Activated T-cell treated with anti-CD3 and anti-CD28 coated beads, Interleukin-2, amount 50 U/mL, for 1 hour (primary cell): ENCODE measurements around the gene TMPRSS4.
"Not testable (repeated sequence)": the region's sequence is repeated elsewhere in the genome, so short reads cannot be mapped to it uniquely, and the experiment has no call there.

Experiments used
- DNase-seq: peaks from one replicate; pipeline ENCODE4 v3.0.0-alpha.2; 2020

TMPRSS4 gene

DNA sequence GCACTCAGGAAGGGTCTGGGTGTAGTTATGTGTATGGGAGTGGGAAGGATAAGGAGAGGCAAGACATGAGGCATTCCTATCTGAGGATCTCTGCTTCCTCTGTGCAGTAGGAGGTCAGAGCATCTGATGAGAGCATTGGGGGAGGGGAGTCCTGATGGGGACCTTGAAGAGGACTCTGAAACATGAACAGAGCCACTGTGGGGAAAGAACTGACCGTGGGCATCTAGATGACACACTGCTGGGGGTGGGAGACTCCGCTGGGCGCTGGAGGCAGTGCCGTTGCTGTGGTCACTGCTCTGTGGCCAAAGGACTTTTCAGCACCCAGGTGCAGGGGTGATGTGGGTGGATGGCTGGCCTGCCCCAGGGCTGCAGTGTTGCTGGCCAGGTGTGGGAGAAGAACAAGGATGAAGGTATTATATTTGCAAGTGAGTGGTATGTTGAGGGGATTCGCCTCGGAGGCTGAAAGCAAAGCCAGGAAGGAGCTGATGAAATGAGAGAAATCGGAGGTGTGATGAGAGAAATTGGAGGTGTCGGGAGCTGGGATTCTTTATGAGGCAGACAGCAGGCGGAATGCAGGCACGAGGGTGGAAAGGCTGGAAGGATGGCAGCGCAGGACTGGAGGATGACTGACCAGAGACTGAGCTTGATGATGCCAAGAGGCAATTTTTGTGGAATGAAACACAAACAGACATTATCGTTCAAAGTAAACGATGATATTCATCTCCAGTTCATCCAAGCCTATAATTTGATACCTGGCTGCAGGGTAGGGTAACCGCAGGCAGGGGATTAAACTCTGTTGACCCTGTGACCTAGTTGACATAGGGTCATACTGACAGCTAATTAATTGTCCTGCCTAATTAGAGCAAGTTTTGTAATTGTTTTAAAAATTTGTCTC is 19.4 kb upstream of the TMPRSS4 start:
- no peak for DNase-seq

DNA sequence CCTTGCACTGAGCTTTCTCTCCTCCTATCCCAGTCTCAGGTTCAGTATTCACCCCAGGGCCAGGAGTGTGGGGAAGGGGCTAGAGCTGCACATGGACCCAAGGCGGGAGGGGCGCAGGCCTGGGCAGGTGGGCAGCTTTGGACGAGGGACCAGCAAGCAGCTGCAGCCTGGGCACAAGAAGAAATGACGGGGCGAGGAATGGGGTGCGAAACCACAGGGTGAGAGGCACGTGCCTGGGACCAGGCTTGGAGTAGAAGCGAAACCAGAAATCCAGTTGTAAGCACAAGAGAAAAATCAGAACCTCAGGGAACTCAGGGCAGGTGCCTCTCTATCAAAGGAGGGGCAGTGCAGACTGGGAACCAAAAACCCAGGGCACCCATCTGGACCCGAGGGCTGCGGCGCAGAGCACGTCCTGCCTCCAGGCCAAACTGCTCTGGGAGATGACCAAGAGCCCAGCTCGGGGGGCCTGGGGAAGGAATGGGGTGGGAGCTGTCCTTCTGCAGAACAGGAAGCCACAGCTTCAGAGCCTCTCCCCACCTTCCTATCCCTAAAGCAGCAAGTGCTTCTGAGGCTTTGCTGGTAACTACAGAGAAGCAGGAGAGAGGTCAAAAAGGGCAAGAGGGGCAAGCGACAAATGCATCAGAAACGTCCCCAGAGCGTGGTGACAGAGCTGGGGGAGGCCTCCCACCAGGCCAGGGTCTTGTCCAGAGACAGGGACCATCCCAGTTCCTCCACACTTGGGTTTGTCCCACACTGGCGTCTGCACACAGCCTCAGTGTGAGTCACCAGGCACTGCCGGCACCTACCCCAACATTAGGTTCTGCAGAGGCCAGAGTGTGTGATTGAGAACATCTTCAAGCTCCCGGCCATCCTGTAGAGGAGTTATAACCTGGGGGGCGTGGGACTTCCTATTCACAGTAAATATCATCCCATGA is 18.3 kb upstream of the TMPRSS4 start:
- DNase-seq: no peak

DNA sequence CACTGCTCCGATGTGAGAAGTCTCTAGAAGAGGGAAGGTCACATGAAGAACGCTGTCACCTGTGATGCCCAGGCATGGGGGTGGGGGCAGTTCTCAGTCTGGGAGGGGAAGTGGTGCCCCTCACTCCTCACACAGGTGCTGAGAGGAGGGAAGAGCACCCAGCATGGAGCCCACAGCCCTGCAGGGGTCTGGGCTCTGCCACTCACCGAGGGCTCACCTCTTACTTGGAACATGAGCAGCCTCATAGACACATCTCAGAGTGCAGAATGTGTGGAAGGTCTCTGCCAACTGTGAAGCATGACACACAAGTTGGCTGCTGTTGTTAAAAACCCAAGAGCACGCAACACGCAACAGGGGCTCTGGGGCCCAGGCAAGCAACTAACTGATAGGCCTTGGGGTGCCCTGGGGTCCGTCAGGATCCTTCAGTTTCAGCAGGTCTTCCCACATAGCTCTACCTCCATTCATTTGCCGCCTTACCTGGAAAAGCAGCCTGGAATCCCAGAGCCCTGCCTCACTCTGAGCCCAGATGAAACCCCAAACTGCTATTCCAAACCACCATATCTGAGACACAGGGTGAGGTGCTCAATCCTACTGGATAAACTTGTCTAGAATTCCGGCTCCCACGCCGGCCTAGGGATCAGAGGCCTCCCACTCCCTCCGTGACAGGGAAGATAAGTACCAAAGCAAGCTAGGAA is 17.5 kb upstream of the TMPRSS4 start:
- DNase-seq: no peak

DNA sequence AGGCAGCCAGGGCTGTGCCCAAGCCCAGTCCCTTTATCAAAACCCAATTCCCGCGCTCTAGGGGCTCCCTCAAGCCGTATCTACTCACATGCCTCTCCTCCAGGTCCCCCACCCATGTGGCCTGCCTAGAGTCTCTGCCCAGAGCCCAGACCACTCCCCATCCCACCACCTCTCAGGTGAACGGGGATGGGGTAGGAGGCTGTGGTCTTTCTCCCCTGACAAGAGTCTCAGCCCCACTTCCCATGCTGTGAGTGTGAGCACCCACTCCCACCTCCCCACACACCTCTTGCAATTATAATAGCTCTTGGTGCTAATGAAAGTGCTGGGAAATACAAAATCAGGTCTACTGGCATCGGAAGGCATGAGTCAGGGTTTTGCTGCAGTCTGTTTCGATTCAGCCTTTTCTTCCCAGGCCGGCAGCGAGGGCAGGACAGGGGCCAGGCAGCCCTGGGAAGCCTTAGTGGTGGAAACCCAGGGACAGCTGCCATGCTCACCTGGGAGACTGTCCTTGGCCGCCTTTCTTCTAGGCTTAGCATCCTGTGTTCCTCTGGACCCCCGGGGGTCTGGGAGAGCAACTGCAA is 16.7 kb upstream of the TMPRSS4 start:
- DNase-seq: no peak

DNA sequence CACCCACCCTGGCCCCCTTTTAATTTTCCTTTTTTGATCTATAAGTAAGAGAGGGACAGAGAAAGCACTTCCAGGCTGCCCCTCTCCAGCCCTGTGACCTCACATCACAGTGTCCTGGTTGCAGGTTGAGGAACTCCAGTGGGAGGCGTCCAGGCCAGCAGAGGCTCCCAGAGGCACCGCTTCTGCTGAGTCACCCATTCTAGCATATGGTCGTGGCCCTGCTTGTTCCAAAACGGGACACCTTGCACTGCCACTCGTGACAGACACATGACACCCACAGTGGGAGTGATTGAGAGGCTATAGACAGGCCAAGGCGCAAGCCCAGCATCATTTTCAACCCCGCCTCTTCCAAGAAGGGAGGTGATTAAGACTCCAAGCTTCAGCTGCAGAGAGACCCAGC is 16.0 kb upstream of the TMPRSS4 start:
- DNase-seq: no peak

DNA sequence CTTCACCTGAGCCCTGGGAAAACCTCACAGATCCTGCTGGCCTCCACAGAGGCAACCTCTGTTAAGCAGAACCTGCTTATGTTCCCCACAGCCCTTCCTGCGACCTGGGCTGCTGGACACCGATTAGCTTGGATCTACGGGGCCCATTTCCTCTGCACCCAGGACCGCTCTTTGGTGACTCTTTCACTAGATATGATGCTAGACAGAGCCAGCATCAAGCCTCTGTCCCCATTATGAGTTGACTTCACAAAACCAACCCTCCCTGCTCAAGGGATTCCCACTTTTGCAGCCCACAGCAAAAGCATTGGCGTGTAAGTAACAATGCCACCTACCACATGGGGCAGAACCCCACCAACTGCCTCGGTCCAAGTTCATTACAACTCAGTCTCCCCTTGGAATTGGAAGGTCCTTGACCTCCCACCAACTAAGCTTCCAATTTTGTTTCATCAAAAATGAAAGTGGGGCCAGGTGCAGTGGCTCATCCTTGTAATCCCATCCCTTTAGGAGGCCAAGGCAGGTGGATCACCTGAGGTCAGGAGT is 15.2 kb upstream of the TMPRSS4 start:
- no peak for DNase-seq

DNA sequence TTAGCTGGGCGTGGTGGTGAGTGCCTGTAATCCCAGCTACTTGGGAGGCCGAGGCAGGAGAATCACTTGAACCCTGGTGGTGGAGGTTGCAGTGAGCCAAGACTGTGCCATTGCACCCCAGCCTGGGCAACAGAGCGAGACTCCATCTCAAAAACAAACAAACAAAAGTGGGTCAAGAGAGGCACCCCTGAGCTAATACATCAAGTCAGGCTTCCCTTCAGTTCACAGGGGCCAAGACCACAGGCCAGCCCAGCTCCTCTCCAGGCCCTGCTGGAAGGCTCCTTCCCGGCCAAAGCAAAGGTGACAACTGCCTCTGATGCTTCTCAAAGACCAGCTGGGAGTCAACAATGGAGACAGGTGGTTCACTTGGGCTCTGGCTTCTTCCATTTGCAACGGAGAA is 14.7 kb upstream of the TMPRSS4 start:
- not testable (repeated sequence) for DNase-seq

DNA sequence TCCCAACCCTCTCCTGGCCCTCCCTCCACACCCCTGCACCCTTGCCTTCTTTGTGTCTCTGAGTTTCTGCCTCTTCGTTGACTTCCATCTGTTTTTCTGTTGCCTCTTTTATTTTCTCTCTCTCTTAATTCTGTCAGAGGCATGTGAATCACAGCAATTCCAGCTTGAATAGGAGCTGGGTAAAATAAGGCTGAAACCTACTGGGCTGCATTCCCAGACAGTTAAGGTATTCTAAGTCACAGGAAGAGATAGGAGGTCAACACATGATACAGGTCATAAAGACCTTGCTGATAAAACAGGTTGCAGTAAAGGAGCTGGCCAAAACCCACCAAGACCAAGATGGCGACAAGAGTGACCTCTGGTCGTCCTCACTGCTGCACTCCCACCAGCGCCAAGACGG is 14.2 kb upstream of the TMPRSS4 start:
- not testable (repeated sequence) for DNase-seq

DNA sequence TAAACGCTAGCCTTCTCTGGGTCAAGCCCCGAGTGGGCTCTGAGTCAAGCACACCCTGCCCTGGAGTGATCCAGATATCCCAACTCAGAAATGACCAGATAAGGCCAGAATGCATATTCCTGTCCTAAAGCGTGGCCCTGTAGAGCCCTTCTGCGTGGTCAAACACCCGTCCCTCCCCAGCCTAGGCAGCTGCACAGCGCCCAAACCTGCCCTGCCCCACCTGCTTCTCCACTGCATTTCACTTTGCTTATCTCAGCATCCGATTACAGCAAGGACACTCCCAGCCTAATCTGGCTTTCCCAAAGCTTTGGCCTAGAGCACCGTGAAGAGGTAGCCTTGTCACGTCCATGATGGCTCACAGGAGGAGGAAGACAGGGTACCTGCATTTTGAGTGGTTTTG is 11.9 kb upstream of the TMPRSS4 start:
- no peak for DNase-seq

DNA sequence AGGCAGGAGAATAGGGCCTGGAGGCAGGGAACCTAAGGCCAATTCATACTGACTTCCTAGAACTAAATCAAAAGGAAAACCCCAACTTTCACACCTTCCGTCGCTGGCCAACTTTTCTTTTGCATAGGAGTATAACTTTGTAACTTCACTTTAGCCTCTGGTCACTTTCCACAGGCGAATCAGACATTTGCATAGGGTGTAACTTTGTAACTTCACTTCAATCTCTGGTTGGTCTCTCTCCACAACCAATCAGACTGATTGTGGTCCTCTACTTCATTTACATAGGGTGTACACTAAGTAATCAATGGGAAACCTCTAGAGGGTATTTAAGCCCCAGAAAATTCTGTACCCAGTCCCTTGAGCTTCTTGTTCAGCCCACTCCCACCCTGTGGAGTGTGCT is 11.5 kb upstream of the TMPRSS4 start:
- no peak for DNase-seq

DNA sequence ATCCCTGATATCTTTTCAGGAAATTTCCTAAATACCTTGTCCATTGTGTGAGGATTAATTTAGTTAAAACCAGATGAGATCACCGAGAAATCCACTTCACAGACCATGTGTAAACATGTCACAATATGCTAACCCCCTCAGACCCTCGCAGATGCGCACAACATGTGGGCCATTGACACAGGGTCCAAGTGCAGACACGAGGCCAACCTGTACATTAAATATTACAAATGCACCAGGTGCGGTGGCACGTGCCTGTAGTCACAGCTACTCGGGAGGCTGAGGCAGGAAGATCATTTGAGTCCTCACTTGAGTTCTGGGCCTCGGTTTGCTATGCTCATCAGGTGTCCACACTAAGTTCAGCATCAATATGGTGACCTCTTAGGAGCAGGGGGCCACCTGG is 9.9 kb upstream of the TMPRSS4 start:
- no peak for DNase-seq

DNA sequence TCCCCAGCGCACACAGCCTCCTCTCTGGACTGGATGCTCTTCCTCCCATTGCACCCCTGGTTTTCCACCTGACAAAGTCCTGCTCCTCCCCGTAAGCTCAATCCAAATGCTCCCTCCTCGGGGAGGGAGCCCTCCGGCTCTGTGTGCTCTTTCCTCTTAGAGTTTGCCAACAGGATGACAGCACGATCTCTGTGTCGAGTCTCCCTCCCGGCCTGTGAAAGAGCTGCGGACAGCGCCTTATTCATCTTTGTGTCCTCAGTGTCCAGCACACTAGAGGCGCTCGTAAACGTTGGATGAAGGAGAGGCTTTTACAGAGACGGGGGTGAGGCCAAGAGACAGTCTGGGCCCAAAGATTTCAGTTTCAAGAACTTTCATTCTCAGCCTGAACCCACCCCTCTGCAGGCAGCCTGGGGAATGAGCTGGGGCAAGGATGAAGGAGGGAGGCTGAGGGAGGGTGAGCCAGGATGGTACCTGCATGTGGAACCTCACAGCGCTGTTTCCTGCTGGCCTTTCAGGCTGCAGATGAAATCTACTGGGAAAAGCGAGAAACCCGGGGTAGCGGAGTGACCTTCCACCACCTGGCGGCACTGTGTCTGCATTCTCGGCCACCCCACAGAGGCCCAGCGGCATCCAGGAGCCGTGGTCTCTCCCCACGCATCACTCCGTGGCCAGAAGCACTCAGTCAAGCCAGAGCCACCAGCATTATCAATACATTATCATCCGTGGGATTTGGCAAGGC is 8.5 kb upstream of the TMPRSS4 start:
- no peak for DNase-seq

DNA sequence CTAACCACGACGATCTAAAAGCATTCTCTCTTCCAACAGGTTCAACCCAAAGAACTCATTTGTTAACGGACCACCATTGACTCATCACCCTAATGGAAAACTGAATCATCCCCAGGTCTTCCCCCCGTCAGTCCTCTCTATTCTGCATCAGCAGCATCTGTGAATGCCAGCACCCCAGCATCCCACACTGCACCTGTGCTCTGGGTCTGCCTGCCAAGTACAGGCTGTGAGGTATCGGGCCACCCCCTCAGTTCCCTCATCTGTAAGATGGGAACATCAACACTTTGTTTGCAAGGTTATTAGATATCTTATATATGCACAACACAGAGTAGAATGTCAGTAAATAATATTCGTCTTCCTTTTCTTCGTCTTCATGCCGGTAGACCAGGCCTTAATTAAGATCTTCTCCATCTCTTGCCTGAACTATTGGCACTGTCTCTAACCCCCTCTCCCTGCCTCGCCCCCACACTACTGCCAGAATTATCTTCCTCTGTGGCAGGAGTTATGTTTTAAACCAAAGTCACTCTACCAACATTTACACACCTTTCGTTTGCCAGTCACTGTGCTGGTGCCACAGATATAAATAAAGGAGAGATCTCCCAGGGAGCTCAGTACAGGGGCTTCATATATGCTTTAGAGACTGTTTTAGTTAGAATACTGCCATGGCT is 7.8 kb upstream of the TMPRSS4 start:
- no peak for DNase-seq

DNA sequence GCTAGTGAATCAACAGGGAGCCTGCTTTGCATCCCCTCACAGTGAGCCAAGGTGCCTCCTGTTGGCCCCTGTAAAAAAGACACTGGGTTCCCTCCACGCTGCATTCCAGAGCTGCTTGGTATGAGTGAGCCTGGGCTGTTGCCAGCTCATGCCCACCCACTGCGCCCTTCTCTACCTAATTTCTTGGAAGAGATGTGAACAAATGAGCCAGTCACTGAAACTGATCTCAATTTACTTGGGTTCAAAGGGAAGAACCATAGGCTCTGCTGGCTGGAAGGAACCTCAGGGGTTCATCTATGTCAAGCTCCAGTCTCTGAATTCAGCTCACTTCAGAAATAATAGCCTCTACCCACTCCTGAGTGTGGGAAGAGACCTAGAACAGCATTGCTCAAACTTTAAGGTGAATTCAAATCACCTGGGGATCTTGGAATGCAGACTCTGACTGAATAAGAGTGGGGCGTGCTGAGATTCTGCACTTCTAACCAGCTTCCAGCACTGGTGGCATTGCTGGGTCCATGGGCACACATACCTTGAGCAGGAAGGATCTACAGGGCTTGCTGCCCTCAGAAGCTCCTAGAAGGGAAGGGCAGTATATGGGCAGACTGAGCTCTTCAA is 5.4 kb upstream of the TMPRSS4 start:
- DNase-seq: no peak

DNA sequence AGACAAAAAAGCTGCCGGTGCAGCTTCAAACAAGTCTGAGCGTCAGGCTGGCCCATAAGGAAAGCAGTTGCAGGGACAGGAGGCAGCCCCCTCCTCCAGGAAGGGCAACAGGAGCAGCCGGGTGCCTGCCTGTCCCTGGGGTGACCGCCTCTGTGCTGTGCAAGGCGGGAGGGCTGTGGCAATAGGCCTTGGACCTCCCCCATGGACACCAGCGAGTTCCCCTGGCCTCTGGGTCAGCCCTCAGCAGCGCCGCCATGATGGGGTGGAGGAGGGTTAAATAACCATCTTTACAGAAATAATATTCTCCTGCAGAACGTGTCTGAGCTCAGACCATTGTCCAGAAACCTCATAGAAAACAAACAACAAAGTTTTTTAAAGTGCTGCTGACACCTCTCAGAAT is 3.3 kb upstream of the TMPRSS4 start:
- no peak for DNase-seq

DNA sequence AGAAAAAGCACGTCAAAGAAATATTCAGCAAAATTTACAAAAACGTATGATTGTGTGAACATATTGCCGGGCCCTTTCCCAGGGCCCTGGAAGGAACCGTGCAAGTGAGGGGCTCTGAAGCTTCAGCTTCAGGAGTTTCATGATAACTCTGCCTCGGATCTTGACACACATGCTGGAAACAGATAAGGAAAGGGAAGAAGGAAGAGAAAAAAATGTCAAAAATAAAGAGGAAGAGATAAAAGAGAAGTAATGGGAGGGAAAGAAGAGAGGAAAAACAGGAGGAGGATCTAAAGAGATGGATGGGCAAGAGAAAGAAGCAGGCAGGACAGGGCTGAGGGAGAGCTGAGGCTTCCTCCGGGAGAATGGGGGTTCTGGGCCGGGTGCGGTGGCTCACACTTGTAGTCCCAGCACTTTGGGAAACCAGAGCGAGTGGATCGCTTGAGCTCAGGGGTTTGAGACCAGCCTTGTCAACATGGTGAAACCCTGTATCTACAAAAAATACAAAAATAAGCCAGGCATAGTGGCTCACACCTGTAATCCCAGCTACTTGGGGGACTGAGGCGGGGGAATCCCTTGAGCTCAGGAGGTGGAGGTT is 2.7 kb upstream of the TMPRSS4 start:
- DNase-seq: no peak

DNA sequence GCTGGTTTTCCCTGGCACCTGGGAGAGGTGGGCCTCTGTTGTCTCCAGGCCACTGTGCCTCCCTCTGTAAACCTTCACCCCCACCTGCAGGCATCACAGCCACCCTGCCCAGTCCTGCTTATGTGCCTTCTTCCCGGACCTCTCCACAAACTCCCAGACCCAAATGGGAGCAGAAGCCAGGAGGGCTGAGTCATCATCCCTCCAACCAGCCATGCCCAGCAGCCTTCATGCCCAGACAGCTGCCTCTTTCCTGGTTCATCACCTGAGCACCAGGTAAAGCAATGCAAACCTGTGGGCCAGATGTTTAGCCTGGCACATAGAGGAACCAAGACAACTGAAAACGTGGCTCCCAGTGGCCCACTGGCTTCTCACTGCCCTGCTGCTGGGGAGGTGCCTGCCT is 2.1 kb upstream of the TMPRSS4 start:
- DNase-seq: no peak

DNA sequence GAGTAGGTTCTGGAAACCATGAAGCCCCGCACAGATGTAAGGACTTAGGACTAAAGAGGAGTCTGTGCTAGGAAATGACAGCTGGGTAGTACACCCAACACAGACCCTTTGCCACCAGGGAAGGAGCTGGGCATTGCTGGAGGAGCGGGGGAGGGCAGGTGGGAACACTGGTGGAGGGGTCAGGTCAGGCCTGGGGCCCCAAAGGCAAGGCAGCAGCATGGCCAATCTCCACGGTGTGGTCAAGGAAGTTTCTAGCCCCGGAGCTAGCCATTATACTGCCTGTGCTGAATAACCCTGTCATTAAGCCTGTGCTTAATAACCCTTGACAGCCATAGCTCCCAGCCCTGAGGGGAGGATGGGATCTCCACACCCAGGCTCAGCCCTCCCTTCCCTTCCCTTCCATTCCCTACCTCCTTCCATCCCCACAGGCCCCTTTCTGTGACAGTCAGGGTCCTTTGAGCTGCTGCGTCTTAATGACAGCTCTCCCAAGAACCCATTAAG is 2.1 kb downstream of the TMPRSS4 start:
- no peak for DNase-seq

DNA sequence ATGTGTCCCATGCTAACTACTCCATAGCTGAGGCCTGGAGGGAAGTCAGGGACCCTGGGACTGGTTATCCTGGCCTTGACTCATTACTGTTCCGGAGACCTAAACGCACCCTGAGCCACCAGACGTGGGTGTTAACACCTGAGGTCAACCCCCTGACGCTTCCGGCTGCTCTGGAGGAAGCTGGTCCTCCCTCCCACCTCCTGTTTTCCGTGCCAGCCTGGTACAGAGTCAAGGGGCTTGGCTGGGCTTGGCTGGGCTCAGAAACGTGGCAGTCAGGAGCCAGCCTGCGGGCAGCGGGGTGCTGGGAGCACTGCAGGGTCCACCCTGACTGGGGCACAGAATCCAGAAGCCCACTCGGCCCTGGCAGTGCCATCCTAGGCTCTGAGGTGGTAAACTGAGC is 2.6 kb downstream of the TMPRSS4 start:
- no peak for DNase-seq

DNA sequence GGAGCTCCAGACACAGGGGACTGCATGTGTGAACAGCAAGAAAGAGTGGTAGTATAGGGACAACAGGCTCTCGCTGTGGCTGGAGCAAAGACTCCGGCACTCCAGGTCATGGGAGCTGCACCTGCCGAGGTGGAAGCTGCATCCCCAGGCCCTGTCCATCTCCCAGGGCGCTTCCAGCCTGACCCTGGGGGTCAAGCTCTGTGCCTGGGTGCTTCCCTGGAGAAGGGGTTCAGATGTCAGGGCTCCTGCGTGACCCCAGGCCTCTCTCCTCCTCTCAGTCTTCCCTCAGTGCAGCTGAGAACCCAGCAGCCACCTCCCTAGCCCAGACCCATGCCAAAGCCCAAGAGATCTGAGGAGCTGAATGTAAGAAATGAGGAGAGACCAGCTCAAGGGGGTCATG is 3.4 kb downstream of the TMPRSS4 start:
- DNase-seq: no peak
